ENCODE data around the gene ZSCAN22. TPM values are rescaled to one million over a fixed set of nuclear protein-coding genes. Genes with fewer than 3 reads are reported as not detected.

Gene ZSCAN22
- total and polyA plus RNA-seq, 2 donors (not counting 1 experiment from before 2014, with no cell fraction given) = 2.8 to 7.1 TPM

- Histone ChIP-seq H3K79me2 (ENCODE audit: control insufficient read depth, insufficient read depth, low read length) (peaks cover 28% of the 10 kb centered on the region), H3K27ac (ENCODE audit: low read length in 2 of 2) (peak overlapping the region; percentile 73 to 86), H3K9me3 (ENCODE audit: control extremely low read depth in 1 of 3, control insufficient read depth in 2 of 3, insufficient read depth in 1 of 3, low read length in 2 of 3) (peaks cover 0 to 30% (median 2%) of the 10 kb centered on the region in 3 donors), H3K9ac (ENCODE audit: low read length) (peak overlapping the region; percentile 99), H3K36me3 (replicated peaks in 1 of 2; ENCODE audit: control extremely low read depth in 1 of 2, control insufficient read depth in 1 of 2, extremely low read depth in 1 of 2, insufficient read depth in 2 of 2, low read length in 1 of 2) (peaks cover 0 to 2% of the 10 kb centered on the region in 2 experiments), H3K4me2 (replicated peaks; ENCODE audit: low read depth, low read length, poor library complexity, severe bottlenecking) (peak overlapping the region; percentile 95), H3K4me3 (ENCODE audit: control extremely low read depth in 1 of 5, extremely low read depth in 1 of 5, insufficient read depth in 1 of 5, low read depth in 2 of 5, low read length in 4 of 5) (peak overlapping the region; percentile 72 to 98 (median 95)), H4K20me1 (ENCODE audit: control insufficient read depth, insufficient read depth, low read length, poor library complexity, severe bottlenecking) (no peaks in the 10 kb centered on the region), H3K27me3 (replicated peaks in 1 of 4; ENCODE audit: control extremely low read depth in 1 of 4, control insufficient read depth in 3 of 4, insufficient read depth in 4 of 4, low read length in 3 of 4) (no peaks in the 10 kb centered on the region), H2AFZ (ENCODE audit: insufficient read depth, low read depth, low read length, poor library complexity, severe bottlenecking) (peak overlapping the region; percentile 100), H3K4me1 (ENCODE audit: control insufficient read depth in 2 of 2, insufficient read depth in 2 of 2, low read length in 2 of 2) (peaks cover 13 to 19% of the 10 kb centered on the region in 2 donors)
- Mint-ChIP-seq H3K27ac (peak overlapping the region; percentile 93), H3K4me3 (peak overlapping the region; percentile 91), H3K4me1 (peaks cover 38% of the 10 kb centered on the region), H3K27me3 (no peaks in the 10 kb centered on the region), H3K9me3 (ENCODE audit: insufficient read depth) (no peaks in the 10 kb centered on the region)
- ChIA-PET CTCF (no interaction called here), POLR2A (interaction anchor here (0.6 to 1.5 kb wide), 8 partner anchors 10 to 298 kb away, joined by 3 to 9 read pairs (median 3); partner anchors contain the start of genes CHMP2A, ERVK3-1, ZNF497 and ZNF544)
- ATAC-seq (ENCODE audit: low read depth) (no peak), DNase-seq (no peak)
- 22% methylated on average over 14 of the region's 25 CpGs for WGBS (ENCODE audit: insufficient coverage)
- intact Hi-C loops (cut with micrococcal nuclease) = loop anchor here (1.0 kb wide), 10 partner anchors 27 to 645 kb away; partner anchors contain the start of genes ERVK3-1, ZNF132, ZNF211 and ZNF274
- TF ChIP-seq, protein P1, sequence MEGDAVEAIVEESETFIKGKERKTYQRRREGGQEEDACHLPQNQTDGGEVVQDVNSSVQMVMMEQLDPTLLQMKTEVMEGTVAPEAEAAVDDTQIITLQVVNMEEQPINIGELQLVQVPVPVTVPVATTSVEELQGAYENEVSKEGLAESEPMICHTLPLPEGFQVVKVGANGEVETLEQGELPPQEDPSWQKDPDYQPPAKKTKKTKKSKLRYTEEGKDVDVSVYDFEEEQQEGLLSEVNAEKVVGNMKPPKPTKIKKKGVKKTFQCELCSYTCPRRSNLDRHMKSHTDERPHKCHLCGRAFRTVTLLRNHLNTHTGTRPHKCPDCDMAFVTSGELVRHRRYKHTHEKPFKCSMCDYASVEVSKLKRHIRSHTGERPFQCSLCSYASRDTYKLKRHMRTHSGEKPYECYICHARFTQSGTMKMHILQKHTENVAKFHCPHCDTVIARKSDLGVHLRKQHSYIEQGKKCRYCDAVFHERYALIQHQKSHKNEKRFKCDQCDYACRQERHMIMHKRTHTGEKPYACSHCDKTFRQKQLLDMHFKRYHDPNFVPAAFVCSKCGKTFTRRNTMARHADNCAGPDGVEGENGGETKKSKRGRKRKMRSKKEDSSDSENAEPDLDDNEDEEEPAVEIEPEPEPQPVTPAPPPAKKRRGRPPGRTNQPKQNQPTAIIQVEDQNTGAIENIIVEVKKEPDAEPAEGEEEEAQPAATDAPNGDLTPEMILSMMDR (IDR thresholded peaks at IDR 0.05) = no peak
- no peak for TF ChIP-seq EZH2 (IDR thresholded peaks at IDR 0.05; ENCODE audit: borderline replicate concordance, insufficient read depth, low read depth, low read length, poor library complexity, severe bottlenecking)
Measured at GRCh38 chr19:58277748-58278540, 48.9 kb upstream of the ZSCAN22 start.

Data from B cell (primary cell).